ENCODE data around the gene NRAP. TPM values are rescaled to one million over a fixed set of nuclear protein-coding genes. Genes with fewer than 3 reads are reported as not detected.

The NRAP gene
- total RNA-seq, 1 experiment from 2014 or later = not detected

- intact Hi-C loops (cut with micrococcal nuclease; ENCODE audit: unreplicated experiment) = no loop called here
- Histone ChIP-seq H3K27ac (no peak overlapping the region), H3K4me2 (no peak overlapping the region), H3K4me1 (replicated peaks; ENCODE audit: insufficient read depth) (no peaks in the 10 kb centered on the region), H4K20me1 (ENCODE audit: insufficient read depth) (no peaks in the 10 kb centered on the region), H2AFZ (no peak overlapping the region), H3K4me3 (no peak overlapping the region), H3K27me3 (ENCODE audit: insufficient read depth, low read depth) (peaks cover 75% of the 10 kb centered on the region), H3F3A (ENCODE audit: insufficient read depth, low read depth) (no peaks in the 10 kb centered on the region), H3K36me3 (ENCODE audit: low read depth) (no peaks in the 10 kb centered on the region), H3K9me2 (ENCODE audit: insufficient read depth) (no peaks in the 10 kb centered on the region), H3K9me3 (ENCODE audit: insufficient read depth, low read depth) (no peaks in the 10 kb centered on the region), H3K79me2 (ENCODE audit: low read depth) (no peaks in the 10 kb centered on the region)
- ChIA-PET CTCF (no interaction called here), POLR2A (ENCODE audit: unreplicated experiment) (no interaction called here)
- BruUV-seq (replicated peaks) = no TSS peak
- no peak for TF ChIP-seq CTCF (conservative IDR thresholded peaks at IDR 0.05)
- TF ChIP-seq EZH2 (IDR thresholded peaks at IDR 0.05; ENCODE audit: low read depth) = no peak
- DNase-seq = no peak
Observed at GRCh38 chr10:113619401-113619800, 44.4 kb downstream of the NRAP start.

GRCh38 chr10:113618338-113618737 lies 45.5 kb downstream of the NRAP start:
- CTCF ChIA-PET = no interaction called here
- TF ChIP-seq EZH2 (IDR thresholded peaks at IDR 0.05; ENCODE audit: low read depth) = no peak
- no peak for TF ChIP-seq CTCF (conservative IDR thresholded peaks at IDR 0.05)
- Histone ChIP-seq H3K36me3 (ENCODE audit: low read depth) (no peaks in the 10 kb centered on the region), H4K20me1 (ENCODE audit: insufficient read depth) (no peaks in the 10 kb centered on the region), H3K9me3 (ENCODE audit: insufficient read depth, low read depth) (no peaks in the 10 kb centered on the region), H3K27me3 (ENCODE audit: insufficient read depth, low read depth) (peaks cover 77% of the 10 kb centered on the region), H3K4me1 (replicated peaks; ENCODE audit: insufficient read depth) (no peaks in the 10 kb centered on the region), H3K4me2 (no peak overlapping the region), H2AFZ (no peak overlapping the region), H3K27ac (no peak overlapping the region), H3K9me2 (ENCODE audit: insufficient read depth) (no peaks in the 10 kb centered on the region), H3K4me3 (no peak overlapping the region), H3K79me2 (ENCODE audit: low read depth) (no peaks in the 10 kb centered on the region), H3F3A (ENCODE audit: insufficient read depth, low read depth) (no peaks in the 10 kb centered on the region)
- intact Hi-C loops (cut with micrococcal nuclease; ENCODE audit: unreplicated experiment) = no loop called here
- no peak for DNase-seq
- POLR2A ChIA-PET (ENCODE audit: unreplicated experiment) = no interaction called here
- no TSS peak for BruUV-seq (replicated peaks)

GRCh38 chr10:113617086-113617485 lies 46.8 kb downstream of the NRAP start:
- Histone ChIP-seq H3K9me3 (ENCODE audit: insufficient read depth, low read depth) (no peaks in the 10 kb centered on the region), H3K4me3 (no peak overlapping the region), H3F3A (ENCODE audit: insufficient read depth, low read depth) (no peaks in the 10 kb centered on the region), H3K36me3 (ENCODE audit: low read depth) (no peaks in the 10 kb centered on the region), H3K4me1 (replicated peaks; ENCODE audit: insufficient read depth) (no peaks in the 10 kb centered on the region), H3K9me2 (ENCODE audit: insufficient read depth) (no peaks in the 10 kb centered on the region), H3K27ac (no peak overlapping the region), H3K27me3 (ENCODE audit: insufficient read depth, low read depth) (peaks cover 74% of the 10 kb centered on the region), H3K4me2 (no peak overlapping the region), H3K79me2 (ENCODE audit: low read depth) (no peaks in the 10 kb centered on the region), H4K20me1 (ENCODE audit: insufficient read depth) (no peaks in the 10 kb centered on the region), H2AFZ (no peak overlapping the region)
- no peak for DNase-seq
- CTCF ChIA-PET = no interaction called here
- TF ChIP-seq CTCF (conservative IDR thresholded peaks at IDR 0.05) = no peak
- no peak for TF ChIP-seq EZH2 (IDR thresholded peaks at IDR 0.05; ENCODE audit: low read depth)
- no TSS peak for BruUV-seq (replicated peaks)
- intact Hi-C loops (cut with micrococcal nuclease; ENCODE audit: unreplicated experiment) = no loop called here
- POLR2A ChIA-PET (ENCODE audit: unreplicated experiment) = no interaction called here
